GM21825 (cell line): Measurements from ENCODE around the gene PHLDB3.
"Not testable (repeated sequence)": the region's sequence is repeated elsewhere in the genome, so short reads cannot be mapped to it uniquely, and the experiment has no call there.

Experiments
- ATAC-seq: cut with Tn5 transposase; IDR thresholded peaks from one replicate; pipeline ENCODE4 v1.9.1; 2021; ENCODE audit warnings: mild to moderate bottlenecking, moderate library complexity; ENCODE audit not compliant: unreplicated experiment

Gene PHLDB3

DNA sequence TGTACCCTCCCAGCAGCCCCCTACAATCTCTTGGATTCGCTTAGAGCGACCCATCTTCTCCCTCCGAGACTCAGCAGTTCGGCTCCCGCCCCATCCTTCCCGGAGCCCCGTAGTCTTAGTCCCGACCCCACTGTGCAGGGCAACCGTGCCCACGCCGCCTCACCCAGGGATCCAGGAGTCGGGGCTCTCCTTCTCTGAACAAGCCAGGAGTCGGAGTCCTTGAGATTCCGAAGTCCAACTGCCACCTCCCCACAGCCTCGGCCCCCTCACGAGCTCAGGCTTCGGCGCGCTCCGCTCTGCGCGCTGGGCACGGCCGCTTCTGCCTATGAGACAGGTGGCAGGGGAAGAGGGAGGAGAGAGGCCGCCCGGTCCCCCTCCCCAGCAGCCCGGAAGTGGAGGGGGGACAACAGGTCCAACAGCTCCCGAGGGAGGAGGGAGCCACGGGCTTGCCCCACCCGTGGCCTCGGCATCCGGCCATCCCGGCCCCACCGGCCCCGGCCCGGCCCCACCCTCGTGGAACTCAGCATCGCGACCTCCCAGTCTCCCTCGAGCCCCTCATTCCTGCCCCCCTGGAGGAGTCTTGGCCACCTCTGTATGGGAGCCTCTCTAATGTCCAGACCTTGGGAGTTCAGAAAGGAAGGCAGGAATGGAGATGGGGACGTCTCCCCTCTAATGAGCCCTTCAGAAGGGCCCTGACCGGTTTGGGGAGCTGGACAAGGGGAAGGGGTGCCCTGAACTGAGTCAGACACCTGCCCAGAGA is at the start of gene PHLDB3:
TSS of gene PHLDB3 (minus strand) at position 321 of the 760 bp plus-strand sequence. CDS start 628 bp downstream, outside the sequence.
- ATAC-seq = peak; percentile 21

DNA sequence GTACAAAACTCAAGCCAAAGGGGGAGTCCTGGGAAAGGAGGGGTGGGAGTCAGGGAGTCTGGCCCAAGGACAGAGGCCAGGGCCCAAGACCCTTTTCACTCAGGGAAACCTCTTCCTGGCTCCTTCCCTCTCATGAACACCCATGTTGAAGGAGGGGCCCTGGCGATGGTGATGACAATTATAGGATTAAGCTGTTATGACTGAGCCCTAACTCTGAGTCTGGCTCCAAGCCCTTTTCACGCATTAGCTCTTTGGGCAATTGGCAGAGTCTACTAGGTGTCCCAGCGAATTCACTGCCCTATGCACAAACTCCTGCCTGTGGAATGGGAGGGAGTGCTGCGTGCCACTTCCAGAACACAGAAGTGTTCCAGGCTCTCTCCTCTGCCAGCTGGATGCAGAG is 49.1 kb upstream of the PHLDB3 start:
- ATAC-seq = no peak

GRCh38 chr19:43552616-43553015 is 48.1 kb upstream of the PHLDB3 start:
- ATAC-seq = no peak

GRCh38 chr19:43552198-43552450 is 47.6 kb upstream of the PHLDB3 start:
- ATAC-seq = no peak

DNA sequence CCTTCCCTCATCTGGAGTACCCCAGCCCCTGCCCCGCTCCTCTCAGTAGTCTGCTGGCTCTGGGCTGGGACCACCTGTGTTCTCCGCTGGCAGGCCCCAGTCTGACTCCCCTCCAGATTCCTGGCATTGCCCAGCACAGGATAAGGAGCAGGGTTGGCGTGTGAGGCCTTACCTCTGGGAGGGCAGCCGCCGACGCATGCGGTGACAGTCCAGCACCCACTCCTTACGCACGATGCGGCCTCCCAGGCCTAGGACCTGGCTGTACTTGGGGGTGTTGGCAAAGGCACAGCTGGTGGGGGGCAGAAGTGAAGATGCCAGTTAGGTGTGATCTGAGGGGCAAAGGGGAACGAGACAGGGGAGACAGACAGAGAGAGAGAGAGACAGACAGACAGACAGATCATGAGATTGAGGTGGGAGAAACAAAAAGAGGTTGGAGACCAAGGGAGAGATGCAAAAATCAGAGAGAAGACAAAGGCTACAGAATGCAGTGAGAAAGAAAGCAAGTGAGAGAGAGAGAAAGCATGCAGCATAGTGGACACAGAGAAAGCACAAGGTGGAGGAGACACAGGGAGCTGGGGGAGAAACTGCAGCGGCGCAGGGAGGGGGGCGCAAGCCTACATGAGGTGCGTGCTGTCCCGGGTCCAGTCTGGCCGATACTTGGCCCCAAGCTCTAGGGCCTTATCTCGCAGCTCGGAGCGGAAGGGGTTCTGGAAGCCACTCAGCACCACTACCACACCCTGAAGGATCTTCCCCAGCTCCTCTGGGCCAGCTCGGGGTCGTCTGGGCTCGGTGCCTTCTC is 47.1 kb upstream of the PHLDB3 start:
- ATAC-seq = no peak

- ATAC-seq = no peak
Observed at GRCh38 chr19:43548706-43549105, 44.2 kb upstream of the PHLDB3 start.

DNA sequence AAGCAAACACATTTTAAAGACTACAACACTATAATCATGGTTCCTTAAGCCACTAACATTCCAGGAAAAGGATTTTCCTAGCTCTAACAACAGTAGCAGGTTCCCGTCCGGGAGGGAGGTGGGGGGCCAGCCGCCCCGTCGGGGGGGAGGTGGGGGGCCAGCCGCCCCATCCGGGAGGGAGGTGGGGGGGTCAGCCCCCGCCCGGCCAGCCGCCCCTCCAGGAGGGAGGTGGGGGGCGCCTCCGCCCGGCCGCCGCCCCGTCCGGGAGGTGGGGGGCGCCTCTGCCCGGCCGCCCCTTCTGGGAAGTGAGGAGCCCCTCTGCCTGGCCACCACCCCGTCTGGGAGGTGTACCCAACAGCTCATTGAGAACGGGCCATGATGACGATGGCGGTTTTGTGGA is 43.4 kb upstream of the PHLDB3 start:
- ATAC-seq = not testable (repeated sequence)

DNA sequence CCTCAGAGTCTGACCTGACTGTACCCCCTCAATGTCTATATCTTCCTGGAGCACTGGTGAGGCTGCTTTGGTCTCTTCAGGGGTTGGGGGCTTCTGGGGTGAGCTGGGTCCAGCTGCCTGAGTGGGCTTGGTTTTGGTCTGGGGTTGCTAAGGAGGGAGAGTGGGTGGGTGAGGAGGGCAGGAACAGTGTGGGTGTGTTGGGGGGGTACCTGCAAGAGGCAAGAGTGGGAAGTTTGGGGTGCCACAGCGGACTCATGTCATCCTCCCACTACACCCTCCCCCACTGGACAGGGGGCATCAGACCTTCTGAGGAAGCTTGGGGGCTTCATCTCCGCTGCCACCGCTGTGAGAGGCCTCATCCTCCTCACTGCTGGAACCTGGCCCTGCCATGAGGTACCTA is 42.0 kb upstream of the PHLDB3 start:
- no peak for ATAC-seq

DNA sequence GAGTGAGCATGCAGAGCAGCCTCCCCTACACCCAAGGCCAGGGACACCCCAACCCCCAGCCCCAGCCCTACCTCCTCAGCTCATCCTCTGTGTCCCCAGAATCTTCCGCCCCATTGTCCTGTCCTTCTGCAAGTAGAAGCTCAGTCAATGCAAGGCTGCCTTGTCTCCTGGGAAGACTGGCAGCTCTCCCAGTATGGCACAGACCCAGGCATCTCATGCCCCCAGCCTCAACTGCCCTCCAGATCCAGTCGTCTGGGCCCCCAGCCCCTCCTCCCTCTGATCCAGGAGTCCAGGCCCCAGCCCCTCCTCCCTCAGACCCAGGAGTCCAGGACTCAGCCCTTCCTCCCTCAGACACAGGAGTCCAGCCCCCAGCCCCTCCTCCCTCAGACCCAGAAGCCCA is 41.4 kb upstream of the PHLDB3 start:
- no peak for ATAC-seq

DNA sequence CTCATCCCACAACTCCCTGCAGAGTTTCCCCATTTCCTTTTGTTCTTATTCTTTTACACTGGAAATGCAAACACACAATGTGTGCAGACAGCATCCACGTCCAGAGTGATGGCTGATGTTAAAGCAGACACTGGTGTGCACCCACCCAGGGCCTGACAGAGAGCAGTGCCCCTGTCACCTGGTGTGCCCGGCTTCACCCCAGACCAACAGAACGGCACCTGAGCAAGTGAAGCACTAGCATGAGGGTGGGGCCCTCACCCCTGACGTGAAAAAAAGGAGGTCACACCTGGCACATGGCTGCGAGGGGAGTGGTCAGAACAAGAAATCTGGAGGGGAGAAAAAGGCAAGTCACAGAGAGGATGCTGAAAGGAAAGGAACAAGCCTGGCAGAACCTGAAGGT is 40.7 kb upstream of the PHLDB3 start:
- no peak for ATAC-seq

- ATAC-seq = no peak
Observed at GRCh38 chr19:43544077-43544476, 39.5 kb upstream of the PHLDB3 start.

- ATAC-seq = no peak
Observed at GRCh38 chr19:43541920-43542650, 37.5 kb upstream of the PHLDB3 start.

GRCh38 chr19:43540381-43540780 is 35.8 kb upstream of the PHLDB3 start:
- ATAC-seq = no peak

DNA sequence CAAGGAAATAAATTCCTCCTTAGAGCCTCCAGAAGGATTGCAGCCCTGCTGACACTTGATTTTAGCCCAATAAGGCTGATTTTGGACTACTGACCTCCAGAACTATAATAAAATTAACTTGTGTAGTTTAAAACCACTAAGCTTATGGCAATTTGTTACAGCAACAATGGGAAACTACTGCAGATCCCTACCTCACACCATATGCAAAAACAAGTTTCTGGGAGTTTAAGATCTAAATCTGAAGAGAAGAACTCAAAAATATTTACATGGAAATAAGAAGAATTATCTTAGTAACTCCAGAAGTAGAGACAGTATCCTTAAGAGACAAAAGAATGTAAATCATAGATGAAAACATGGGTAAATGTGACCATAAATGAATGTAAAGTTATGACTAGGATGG is 34.4 kb upstream of the PHLDB3 start:
- no peak for ATAC-seq

DNA sequence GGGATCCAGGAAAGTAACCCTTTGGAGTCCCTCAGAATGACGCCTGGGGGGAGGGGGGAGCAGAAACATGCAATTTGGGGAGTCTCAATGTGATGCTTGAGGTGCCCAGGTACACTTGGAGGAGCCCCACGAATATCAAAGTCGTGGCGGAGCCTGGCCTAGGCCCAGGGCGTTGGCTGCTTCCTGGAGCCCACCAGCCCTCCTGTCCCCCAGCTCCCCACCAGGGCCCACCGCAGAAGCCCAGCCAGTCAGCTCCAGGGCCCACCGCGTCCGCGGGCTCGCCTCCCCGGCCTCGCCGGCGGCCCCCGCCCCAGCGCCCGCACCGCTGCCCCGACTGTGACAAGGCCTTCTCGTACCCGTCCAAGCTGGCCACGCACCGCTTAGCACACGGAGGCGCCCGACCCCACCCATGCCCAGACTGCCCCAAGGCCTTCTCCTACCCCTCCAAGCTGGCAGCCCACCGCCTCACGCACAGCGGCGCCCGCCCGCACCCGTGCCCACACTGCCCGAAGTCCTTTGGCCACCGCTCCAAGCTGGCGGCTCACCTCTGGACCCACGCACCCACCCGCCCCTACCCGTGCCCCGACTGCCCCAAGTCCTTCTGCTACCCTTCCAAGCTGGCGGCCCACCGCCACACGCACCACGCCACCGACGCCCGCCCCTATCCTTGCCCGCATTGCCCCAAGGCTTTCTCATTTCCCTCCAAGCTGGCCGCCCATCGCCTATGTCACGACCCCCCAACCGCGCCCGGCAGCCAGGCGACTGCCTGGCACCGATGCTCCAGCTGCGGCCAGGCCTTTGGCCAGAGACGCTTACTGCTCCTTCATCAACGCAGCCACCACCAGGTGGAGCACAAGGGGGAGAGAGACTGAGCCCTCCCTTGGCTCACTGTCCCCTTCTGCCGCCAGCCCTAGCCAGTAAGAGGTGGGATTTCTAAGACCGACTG is 30.5 kb upstream of the PHLDB3 start:
- ATAC-seq = no peak

DNA sequence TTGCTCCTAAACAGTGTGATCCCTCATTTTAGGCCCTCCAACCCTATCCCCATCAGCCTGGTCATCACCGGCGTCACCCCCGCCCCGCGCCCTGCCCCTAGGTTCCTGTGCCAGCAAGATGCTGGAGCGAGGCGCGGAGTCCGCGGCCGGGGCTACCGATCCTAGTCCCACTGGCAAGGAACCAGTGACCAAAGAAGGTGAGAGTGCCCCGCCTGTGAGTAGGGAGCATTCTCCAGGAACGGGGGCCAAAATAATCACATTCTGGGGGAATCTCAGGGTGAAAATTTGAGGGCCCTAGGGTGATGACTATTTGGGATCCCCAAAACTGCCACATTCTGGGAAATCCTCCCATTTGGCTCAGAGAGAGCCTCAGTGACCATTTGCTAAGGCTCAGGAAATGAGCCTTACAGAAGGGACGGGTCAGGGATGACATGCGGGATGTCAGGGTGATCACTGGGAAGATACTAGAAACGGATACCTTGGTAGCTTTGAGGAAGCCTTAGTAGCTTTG is 29.8 kb upstream of the PHLDB3 start:
- no peak for ATAC-seq

DNA sequence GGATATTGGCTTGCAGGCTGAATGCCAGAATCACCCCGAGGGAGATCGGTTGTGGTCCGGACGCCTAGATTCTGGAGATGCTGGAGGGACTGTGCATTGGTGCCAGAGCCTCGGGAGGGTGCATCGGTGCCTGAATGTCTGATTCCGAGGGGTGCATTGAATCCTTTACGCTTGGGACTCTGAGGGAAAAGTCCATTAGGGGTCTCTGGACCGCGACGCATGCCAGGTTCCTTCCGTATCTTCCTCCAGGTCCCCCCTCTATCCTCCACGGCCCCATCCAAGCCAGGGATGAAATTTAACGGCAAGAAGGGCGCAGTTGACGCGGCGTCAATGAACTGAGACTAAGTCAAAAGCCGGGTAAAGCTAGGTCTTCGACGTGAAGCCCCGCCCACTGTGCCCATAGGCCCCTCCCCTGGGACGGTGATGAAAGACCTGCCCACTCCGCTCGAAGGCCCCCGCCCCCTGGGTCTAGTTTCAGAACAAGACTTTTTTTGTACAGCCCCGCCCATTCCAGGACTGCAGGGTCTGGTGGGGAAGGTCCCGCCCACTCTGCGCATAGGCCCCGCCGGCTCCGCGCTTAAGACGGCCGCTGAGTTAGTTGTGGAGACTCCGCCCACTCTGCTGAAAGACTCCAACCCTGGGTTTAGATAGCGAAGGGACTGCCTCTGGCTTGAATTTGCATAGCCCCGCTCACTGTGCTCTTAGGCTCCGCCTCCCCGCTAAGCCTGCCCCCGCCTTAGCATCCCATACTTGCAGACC is 29.2 kb upstream of the PHLDB3 start:
- peak; percentile 74 for ATAC-seq

DNA sequence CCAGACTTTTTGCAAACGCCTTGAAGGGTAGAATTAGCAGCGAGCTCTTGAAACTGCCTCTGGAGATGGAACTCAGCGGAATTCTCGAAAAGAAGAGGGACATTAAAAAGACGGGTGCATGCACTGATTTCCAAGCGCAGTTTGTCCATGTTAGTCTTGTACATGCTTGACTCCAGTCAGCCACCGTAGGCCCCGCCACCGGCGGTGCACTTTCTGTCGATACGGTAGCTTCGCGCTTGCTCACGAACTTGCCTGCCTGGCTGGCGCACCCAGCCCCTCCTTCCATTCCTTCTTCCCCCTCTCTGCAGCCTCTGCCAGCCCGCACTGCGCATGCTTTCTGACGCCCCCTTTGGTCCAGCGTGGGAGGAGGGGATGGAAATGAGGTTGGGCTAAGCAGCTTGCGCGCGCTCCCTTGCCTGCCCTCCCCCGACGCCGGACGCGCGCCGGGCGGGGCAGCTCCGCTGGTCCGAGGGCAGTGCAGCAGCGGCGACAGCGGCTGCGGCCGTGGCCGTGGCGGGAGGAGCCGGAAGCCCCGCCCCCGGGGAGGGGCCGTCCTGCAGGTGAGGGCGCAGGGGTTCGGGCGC is 28.5 kb upstream of the PHLDB3 start, which contains the start of gene ZNF575:
TSS of gene ZNF575 (plus strand) at position 227 of the 584 bp plus-strand sequence. CDS start 1,235 bp downstream, outside the sequence.
- peak; percentile 47 for ATAC-seq

DNA sequence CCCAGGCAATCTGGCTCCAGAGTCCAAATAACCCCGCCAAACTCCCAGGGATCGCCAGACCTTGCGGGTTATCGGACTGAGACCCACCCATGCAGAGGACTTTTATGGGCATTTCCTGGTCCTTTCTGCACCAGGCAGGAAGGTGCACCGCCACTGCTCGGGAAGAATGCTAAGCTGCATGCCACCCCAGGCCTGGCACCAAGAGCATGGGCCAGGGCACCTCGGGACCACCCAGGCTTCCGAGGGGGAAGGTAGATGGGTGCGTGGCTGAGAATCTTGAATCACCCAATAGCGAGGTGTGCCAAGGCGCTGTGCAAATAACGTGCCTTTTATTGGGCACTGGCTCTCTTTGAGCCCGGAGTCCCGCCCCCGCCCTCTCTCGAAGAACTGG is 28.0 kb upstream of the PHLDB3 start:
- ATAC-seq = no peak
